Measurements from ENCODE around the gene CDCP2. TPM values are rescaled to one million over a fixed set of nuclear protein-coding genes. Genes with fewer than 3 reads are reported as not detected.

CDCP2 gene
- total RNA-seq, 2 experiments from 2014 or later: not detected

DNA sequence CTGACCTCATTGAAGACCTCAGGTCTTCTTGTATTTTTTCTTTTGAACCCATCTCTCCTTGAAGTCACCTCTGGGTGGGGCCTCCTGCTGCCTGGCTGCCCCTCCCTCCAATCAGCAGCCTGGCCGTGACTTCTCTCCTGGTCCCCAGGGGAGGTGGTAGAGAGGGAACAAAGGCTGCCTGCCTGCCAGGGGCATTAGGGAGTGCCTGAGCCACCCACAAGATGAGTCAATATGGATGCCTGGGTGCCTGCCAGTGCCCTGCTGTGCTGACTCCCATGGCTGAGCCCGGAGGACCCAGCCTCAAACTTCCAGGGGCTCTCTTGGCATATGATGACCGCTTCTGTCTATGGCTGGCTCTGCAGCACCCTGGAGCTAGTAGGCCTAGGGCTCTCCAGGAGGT, 5.3 kb upstream of the CDCP2 start:
- Mint-ChIP-seq H3K9me3 (no peaks in the 10 kb centered on the region), H3K4me1 (no peaks in the 10 kb centered on the region), H3K27me3 (no peaks in the 10 kb centered on the region), H3K36me3 (no peaks in the 10 kb centered on the region), H3K4me3 (no peak overlapping the region), H3K27ac (no peak overlapping the region)
- DNase-seq: no peak

DNA sequence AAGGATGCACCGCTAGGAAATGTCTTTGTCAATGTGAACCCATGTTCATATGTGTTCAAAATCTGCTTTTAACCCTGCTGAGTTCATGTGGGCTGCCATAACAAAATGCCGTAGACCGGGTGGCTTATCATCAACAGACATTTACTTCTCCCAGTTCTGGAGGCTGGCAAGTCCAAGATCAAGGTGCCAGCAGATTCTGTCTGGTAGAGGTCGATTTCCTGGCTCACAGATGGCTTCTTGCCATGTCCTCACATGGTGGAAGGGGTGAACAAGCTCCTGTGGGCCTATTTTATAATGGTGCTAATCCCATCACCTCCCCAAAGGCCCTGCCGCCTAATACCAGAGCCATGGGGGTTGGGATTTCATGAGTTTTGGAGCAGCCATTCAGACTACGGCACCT, 4.6 kb upstream of the CDCP2 start:
- Mint-ChIP-seq H3K27ac (no peak overlapping the region), H3K36me3 (no peaks in the 10 kb centered on the region), H3K9me3 (no peaks in the 10 kb centered on the region), H3K4me3 (no peak overlapping the region), H3K27me3 (no peaks in the 10 kb centered on the region), H3K4me1 (no peaks in the 10 kb centered on the region)
- no peak for DNase-seq

DNA sequence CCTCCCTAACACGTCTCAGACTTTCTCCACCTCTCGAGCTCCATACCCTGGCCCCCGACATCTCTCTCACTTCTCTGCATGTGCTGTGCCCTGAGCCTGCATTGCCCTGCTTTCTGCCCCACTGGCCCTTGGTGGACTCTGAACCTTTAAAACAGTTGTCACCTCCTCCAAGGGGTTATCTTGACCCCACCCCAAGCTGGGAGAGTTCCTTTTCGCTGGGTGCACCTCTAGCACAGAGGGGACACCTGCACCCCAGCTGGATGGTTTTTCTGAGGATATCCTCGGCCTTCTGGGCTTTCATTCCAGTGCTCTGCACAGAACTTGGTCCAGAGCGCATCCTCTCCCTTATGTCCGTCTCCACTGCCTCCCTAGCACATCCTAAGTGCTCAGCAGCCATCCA, 4.2 kb upstream of the CDCP2 start:
- no peaks in the 10 kb centered on the region for H3K9me3 Mint-ChIP-seq
- H3K27me3 Mint-ChIP-seq: no peaks in the 10 kb centered on the region
- no peak overlapping the region for H3K4me3 Mint-ChIP-seq
- no peaks in the 10 kb centered on the region for H3K4me1 Mint-ChIP-seq
- no peak for DNase-seq
- no peak overlapping the region for H3K27ac Mint-ChIP-seq
- no peaks in the 10 kb centered on the region for H3K36me3 Mint-ChIP-seq

DNA sequence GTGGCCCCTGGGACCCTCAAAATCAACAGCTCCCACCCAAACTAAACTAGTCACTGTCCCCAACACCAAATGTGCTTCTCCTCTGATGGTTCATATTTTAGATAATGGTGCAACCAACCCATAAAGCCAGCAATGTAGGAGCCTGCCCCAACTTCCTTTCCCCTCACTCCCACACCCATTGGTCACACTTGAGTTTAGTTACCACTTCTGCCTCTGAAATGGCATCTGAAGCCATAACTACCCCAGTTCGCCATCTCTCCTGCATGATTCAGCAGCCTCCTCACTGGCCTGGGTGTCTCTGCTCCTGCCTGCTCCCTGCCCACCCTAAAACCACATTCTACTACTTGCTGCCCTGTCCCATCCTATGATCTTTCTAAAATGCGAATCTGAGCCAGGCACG, 3.4 kb upstream of the CDCP2 start:
- Mint-ChIP-seq H3K4me1 (no peaks in the 10 kb centered on the region), H3K9me3 (no peaks in the 10 kb centered on the region), H3K27ac (no peak overlapping the region), H3K4me3 (no peak overlapping the region), H3K27me3 (no peaks in the 10 kb centered on the region), H3K36me3 (no peaks in the 10 kb centered on the region)
- no peak for DNase-seq

DNA sequence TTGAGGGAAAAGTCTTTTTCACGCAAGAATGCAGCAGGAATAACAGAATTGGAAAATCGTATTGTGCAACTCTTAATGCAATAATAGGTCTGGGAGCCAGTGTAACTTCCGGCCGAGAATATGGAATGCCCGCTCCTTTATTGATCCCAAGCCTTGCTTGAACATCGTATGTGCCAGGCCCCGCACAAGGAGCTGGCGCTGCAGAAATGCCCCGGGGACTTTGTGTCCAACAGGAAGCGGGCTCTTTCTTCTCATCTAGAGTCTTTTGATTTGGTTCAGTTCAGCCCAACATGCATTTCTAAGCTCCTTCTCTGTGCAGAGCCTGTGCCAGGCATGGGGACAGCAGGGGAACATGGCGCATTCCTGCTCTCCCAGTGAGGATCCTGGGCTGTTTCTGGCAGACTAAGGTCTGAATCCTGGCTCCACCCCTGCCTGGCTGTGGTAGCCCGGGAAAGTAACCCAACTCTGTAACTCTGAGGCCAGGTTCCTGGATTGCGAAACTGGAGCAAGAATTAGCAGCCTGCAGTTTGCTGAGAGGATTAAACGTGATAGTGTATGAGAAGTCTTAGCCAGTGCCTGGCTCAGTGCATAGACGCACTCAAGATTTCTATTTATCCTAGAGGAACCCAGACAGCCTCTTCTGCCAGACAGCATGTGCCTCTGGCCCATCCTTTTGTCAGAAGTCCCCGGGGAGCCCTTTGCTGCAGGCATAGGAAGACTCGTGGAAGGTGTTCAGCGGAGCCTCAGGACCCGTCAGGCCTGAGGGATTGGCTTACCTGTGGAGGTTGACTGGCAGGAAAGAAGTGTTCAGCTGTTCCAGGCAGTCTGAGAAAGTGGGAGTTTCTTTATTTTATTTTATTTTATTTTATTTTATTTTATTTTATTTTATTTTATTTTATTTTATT, 987 bp upstream of the CDCP2 start:
- H3K27ac Mint-ChIP-seq: no peak overlapping the region
- no peaks in the 10 kb centered on the region for H3K9me3 Mint-ChIP-seq
- DNase-seq: no peak
- H3K4me3 Mint-ChIP-seq: no peak overlapping the region
- H3K4me1 Mint-ChIP-seq: no peaks in the 10 kb centered on the region
- H3K27me3 Mint-ChIP-seq: no peaks in the 10 kb centered on the region
- no peaks in the 10 kb centered on the region for H3K36me3 Mint-ChIP-seq

DNA sequence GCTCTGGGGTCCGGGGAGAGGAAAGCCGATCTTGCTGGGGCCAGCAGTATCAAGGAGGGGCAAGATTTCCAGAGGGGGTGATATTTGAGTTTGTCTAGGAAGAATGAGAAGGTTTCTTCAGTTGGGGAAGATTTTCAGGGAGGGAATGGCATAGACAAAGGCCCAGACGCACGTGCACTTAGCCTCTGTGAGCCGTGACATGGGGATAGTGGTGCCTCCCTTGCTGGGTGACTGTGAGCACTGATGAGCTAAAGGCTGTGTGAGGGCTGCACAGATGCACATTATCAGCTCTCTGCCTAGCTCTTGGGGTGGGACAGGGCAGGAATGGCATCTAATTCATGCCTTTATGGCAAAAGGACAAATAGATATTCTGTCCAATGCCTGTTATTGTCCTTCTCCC, 1.8 kb downstream of the CDCP2 start:
- H3K27me3 Mint-ChIP-seq: no peaks in the 10 kb centered on the region
- H3K4me3 Mint-ChIP-seq: no peak overlapping the region
- DNase-seq: no peak
- no peaks in the 10 kb centered on the region for H3K4me1 Mint-ChIP-seq
- no peaks in the 10 kb centered on the region for H3K9me3 Mint-ChIP-seq
- H3K27ac Mint-ChIP-seq: no peak overlapping the region
- no peaks in the 10 kb centered on the region for H3K36me3 Mint-ChIP-seq

DNA sequence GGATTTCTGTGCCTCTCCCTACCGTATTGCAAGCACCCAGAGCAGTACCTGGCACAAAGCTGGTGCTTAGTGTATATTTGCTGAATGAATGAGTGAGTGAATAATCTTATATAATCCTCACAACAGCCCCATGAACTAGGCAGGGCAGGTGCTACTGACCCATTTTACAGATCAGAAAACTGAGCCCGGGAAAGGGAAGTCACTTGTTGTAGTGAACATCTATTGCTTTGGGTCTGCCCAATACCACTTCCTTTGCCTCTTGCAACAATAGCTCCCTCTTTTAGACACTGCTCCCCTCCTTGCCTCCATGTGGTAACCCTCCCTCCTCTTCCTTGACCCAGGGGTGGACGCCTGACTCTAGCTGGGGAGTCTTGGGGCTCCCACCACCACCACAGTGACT, 3.1 kb downstream of the CDCP2 start:
- DNase-seq: no peak
- H3K27me3 Mint-ChIP-seq: no peaks in the 10 kb centered on the region
- H3K27ac Mint-ChIP-seq: no peak overlapping the region
- H3K9me3 Mint-ChIP-seq: no peaks in the 10 kb centered on the region
- no peaks in the 10 kb centered on the region for H3K36me3 Mint-ChIP-seq
- H3K4me3 Mint-ChIP-seq: no peak overlapping the region
- H3K4me1 Mint-ChIP-seq: no peaks in the 10 kb centered on the region

DNA sequence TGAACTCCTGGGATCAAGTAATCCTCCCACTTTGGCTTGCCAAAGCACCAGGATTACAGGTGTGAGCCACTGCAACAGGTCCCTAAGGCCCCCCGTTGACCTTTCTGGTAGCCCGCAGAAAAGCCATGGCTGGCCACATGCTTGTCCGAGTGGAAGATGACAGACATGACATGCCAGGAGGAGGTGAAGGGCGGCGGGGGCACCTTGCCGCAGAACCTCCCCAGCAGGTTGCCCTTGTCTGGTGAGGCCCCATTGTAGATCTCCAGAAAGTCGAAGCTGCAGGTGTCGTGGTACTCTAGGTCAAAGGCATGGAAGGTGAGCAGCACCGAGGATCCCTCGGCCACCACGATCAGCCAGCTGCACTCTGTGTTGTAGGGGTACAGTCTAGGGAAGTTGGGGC, 8.4 kb downstream of the CDCP2 start:
- no peak overlapping the region for H3K4me3 Mint-ChIP-seq
- no peaks in the 10 kb centered on the region for H3K9me3 Mint-ChIP-seq
- H3K27me3 Mint-ChIP-seq: no peaks in the 10 kb centered on the region
- H3K27ac Mint-ChIP-seq: no peak overlapping the region
- H3K36me3 Mint-ChIP-seq: no peaks in the 10 kb centered on the region
- DNase-seq: no peak
- H3K4me1 Mint-ChIP-seq: no peaks in the 10 kb centered on the region

DNA sequence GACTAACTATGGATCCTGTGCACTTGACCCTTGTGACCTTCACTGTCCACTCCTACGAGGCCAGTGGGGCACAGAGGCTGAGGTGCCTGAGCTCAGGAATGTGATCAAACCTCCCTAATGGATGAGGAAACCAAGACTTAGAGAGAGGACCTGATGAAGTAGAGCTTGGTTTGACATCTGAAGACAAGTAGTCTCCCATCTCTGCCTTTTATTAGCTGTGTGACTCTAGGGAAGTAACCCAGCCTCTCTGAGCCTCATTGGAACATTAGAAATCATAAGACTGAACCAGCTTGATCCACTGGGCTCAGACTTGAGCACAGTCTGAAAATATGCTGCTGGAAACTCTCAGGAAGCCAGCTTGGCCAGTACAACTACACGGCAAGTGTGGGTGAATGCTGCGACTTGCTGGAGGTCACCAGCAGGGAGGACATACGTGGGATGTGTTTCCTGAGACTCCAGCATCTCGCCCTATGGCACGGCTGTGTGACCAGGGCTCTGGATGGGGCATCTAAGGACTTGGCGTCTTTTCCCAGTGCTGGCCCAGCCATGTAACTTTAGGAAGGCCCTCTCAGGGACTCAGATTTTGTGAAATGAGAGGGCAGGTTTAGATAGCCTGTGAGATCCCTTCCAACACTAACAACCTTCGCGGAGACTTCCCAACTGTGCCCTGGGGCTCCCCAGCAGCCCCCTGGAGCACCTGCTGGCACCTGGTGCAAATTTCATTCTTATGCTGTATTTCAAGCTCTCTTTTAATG, 10.5 kb downstream of the CDCP2 start:
- no peaks in the 10 kb centered on the region for H3K4me1 Mint-ChIP-seq
- H3K27ac Mint-ChIP-seq: no peak overlapping the region

DNA sequence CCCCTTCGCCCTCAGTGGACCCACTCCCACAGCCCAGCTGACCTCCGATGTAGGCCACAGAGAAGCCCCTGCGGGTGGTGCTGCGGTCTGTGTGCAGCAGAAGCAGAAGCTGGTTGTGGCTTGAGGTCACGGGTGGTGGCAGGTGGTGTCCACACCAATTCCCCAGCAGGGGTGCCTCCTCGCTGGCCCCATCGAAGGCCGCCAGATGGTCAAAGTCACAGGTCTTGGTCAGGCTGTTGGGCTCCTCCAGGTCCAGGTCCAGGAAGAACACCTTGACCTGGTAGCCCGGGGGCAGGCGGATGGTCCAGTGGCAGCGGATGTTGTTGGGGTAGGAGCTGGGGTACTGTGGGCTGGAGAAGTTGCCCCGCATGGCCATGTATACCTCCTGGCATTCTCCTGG, 13.1 kb downstream of the CDCP2 start:
- Mint-ChIP-seq H3K36me3 (no peaks in the 10 kb centered on the region), H3K27ac (no peak overlapping the region), H3K9me3 (no peaks in the 10 kb centered on the region), H3K4me3 (no peak overlapping the region), H3K27me3 (peaks cover 2% of the 10 kb centered on the region), H3K4me1 (no peaks in the 10 kb centered on the region)
- no peak for DNase-seq

More for the DNA sequence above, 10.5 kb downstream of the CDCP2 start:
- DNase-seq: no peak
- Mint-ChIP-seq H3K4me3 (no peak overlapping the region), H3K27me3 (no peaks in the 10 kb centered on the region), H3K9me3 (no peaks in the 10 kb centered on the region), H3K36me3 (no peaks in the 10 kb centered on the region)

DNA sequence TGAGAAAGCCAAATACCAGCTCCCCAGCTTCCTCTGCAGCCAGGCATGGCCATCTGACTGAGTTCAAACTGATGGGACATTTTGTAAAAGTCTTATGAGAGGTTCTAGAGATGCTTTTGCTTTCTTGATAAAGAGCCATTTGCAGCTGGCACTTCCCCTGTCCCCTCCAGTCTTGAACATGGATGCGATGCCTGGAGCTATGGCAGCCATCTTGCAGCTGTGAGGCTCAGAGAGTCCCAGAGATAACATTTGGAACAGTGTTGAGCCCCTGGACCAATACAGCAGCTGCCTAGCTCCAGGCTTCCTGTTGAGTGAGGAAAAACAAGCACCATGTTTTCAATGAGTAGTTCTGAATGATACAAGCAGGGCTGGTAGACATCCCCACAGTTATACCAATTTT, 13.8 kb downstream of the CDCP2 start:
- Mint-ChIP-seq H3K4me1 (no peaks in the 10 kb centered on the region), H3K36me3 (no peaks in the 10 kb centered on the region), H3K27ac (no peak overlapping the region), H3K9me3 (no peaks in the 10 kb centered on the region), H3K27me3 (peaks cover 2% of the 10 kb centered on the region), H3K4me3 (no peak overlapping the region)
- no peak for DNase-seq

DNA sequence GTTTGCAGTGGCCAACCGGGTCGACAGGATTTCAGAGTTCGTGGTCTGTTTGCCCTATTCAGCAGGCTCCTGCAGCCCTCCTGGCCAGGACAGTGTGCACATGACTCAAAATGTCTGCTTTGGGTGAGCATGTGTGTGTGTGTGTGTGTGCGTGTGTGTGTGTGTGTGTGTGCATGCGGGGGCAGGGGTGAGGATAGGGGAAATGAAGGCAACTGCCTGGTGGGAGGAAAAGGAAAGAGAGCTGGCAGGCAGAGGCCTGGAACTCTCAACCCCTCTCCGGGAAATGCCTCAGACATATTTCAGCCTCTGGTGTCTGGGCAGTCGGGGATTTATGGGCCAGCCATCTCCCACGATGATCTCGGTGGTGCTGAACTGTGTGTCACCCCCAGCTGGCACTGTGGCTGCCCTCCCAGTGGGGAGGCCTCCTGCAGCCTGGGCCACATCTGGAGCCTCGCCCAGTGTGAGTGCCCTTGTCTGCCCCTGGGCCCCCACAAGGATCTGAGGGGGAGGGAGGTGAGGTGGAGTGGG, 15.2 kb downstream of the CDCP2 start:
- no peak for DNase-seq
- Mint-ChIP-seq H3K4me3 (no peak overlapping the region), H3K27ac (no peak overlapping the region), H3K27me3 (peaks cover 2% of the 10 kb centered on the region), H3K9me3 (no peaks in the 10 kb centered on the region), H3K36me3 (no peaks in the 10 kb centered on the region), H3K4me1 (no peaks in the 10 kb centered on the region)

DNA sequence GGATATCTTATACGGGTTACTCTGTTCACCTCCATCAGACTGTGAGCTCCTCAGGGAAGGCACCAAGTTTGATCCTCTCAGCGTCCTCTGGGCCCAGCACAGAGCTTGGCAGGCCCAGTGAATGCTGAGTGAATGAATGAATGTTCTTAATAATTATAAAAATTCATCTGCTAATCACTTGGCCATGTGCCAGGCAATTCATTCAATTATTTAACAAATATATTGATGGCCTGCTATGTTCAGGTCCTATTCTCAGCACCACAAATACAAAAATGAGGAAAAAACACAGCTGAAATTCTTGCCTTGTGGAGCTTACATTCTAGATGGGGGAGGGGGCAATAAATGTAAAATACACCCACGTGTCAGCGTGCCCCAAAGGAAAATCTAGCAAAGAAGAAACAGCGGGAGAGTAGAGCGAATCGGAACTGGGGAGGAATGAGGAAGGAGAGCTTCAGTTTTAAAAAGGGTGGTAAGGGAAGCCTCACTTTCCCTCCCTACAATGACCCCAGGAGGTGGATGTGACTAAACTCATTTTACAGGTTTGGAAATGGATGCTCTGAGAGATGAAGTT, 15.8 kb downstream of the CDCP2 start:
- H3K9me3 Mint-ChIP-seq: no peaks in the 10 kb centered on the region

DNA sequence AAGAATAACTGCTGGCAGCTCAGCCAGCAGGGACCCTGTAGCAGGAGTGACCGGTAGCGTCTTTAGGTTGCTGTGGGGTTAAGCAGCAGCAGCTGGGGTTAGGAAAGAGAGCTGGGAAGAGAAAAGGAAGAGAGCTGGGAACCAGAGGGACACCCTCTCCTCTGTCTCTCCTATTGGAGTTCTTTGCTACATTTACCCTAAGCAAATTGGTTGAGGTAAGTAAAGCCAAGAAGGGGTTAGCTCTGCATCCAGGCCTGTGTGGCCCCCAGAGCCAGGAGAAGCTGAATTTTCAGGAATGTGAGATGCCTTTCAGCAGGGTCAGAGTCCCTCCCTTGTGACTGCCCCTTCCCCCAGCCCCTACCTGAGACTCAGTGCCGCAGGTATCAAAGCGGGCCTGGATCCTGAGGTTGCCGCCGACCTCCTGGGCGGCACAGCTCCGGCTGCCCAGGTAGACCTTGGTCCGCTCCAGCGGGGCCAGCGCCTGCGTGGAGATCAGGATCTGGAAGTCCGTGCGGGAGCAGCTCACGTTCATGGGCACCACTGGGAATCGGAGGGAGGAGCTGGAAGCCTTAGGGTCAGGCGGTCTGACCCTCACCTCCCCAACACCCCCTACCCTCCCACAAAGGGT, 16.4 kb downstream of the CDCP2 start:
- Mint-ChIP-seq H3K27ac (no peak overlapping the region), H3K36me3 (no peaks in the 10 kb centered on the region), H3K4me1 (no peaks in the 10 kb centered on the region), H3K27me3 (peaks cover 2% of the 10 kb centered on the region), H3K4me3 (no peak overlapping the region), H3K9me3 (no peaks in the 10 kb centered on the region)
- DNase-seq: no peak

More for the DNA sequence above, 15.8 kb downstream of the CDCP2 start:
- DNase-seq: no peak
- peaks cover 2% of the 10 kb centered on the region for H3K27me3 Mint-ChIP-seq
- H3K4me1 Mint-ChIP-seq: no peaks in the 10 kb centered on the region
- H3K4me3 Mint-ChIP-seq: no peak overlapping the region
- H3K36me3 Mint-ChIP-seq: no peaks in the 10 kb centered on the region
- H3K27ac Mint-ChIP-seq: no peak overlapping the region
